ENCODE data around the gene FAM151A.

FAM151A gene

DNA sequence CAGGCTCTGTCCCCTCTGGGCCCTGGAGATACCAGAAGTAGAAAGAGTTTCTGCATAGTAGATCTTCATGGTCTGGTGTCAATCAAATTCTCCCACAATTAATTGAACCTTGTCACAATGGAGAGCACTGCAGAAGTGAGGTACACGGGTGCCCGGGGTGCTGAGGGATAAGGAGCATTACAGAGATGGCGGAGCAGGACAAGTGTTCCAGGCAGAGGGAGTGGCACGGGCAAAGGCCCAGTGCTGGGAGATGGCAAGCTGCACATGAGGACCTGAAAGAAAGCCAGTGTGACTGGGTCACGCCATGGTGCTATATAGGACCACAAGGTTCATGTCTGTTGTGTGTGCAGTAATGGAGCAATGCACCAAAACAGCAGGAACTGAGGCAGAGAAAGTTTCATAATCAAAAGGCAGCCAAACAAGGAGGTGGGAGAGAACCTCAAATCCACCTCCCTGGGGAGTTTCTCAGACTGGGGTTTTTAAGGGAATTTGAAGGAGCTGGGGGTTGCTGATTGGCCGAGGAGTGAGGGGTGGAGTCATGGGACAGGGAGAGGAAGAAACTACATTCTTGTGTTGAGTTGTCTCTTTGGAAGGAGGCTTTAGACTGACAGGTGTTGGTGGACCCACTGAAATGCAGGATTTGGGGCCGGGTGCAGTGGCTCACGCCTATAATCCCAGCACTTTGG lies 47.6 kb downstream of the FAM151A start:
- TF ChIP-seq, protein P1, sequence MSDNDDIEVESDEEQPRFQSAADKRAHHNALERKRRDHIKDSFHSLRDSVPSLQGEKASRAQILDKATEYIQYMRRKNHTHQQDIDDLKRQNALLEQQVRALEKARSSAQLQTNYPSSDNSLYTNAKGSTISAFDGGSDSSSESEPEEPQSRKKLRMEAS (IDR thresholded peaks at IDR 0.05; ENCODE audit: low read depth, low read length) = no peak
- TF ChIP-seq MYC (IDR thresholded peaks at IDR 0.05; ENCODE audit: low read depth, low read length) (no peak), POLR2A (IDR thresholded peaks at IDR 0.05; ENCODE audit: extremely low read depth, insufficient read length) (no peak), CTCF (IDR thresholded peaks at IDR 0.05; ENCODE audit: low read depth, low read length) (no peak)
- H3K4me3 ChIP-seq (ENCODE audit: low read depth, low read length) = no peak overlapping the region
- DNase-seq (ENCODE audit: low read depth) = peak; percentile 41

DNA sequence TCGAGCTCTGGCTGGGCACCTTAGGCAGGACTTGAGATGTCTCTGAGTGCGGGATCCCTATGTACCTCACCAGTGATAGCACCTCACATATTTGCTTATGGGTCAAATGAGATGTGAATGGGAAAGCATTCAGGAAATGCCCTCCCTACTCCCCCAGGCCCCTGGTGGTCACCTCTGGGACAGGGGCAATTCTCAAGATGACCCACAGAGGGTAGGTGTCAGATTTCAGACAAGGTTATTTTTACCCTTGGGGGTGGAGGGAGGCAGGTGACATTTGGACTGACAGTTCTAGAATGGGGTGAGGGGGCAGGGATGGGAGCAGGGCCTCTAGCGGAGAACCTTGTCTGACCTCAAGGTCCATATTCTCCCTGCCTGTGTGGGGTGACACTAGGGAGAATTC lies 48.2 kb downstream of the FAM151A start:
- H3K4me3 ChIP-seq (ENCODE audit: low read depth, low read length) = no peak overlapping the region
- DNase-seq (ENCODE audit: low read depth) = no peak
- TF ChIP-seq, protein P1 (IDR thresholded peaks at IDR 0.05; ENCODE audit: low read depth, low read length) = no peak
- no peak for TF ChIP-seq CTCF (IDR thresholded peaks at IDR 0.05; ENCODE audit: low read depth, low read length)

GRCh38 chr1:54574158-54574778 lies 49.1 kb downstream of the FAM151A start:
- TF ChIP-seq CTCF (IDR thresholded peaks at IDR 0.05; ENCODE audit: low read depth, low read length) (no peak), MYC (IDR thresholded peaks at IDR 0.05; ENCODE audit: low read depth, low read length) (no peak), POLR2A (IDR thresholded peaks at IDR 0.05; ENCODE audit: extremely low read depth, insufficient read length) (no peak)
- TF ChIP-seq, protein P1 (IDR thresholded peaks at IDR 0.05; ENCODE audit: low read depth, low read length) = no peak
- no peak for DNase-seq (ENCODE audit: low read depth)
- no peak overlapping the region for H3K4me3 ChIP-seq (ENCODE audit: low read depth, low read length)

DNA sequence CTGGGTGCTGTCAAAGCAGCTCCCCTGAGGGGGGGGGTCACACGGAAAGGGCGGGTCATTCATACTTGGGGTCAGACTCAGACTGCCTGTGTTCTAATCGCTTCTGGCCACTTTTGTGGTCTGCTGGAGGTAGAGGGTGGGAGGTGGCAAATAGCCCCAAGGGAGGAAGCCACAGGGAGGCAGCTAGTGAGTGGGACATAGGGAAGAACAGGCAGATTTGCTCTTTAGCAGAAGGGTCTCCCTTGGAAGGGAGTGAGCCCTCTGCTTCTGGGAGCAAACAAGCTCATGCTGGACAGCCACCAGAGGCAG lies 50.8 kb downstream of the FAM151A start:
- peak; percentile 80 for DNase-seq (ENCODE audit: low read depth)
- TF ChIP-seq MYC (IDR thresholded peaks at IDR 0.05; ENCODE audit: low read depth, low read length) (no peak), POLR2A (IDR thresholded peaks at IDR 0.05; ENCODE audit: extremely low read depth, insufficient read length) (no peak), CTCF (IDR thresholded peaks at IDR 0.05; ENCODE audit: low read depth, low read length) (no peak)
- TF ChIP-seq, protein P1 (IDR thresholded peaks at IDR 0.05; ENCODE audit: low read depth, low read length) = no peak
- peak overlapping the region; percentile 16 for H3K4me3 ChIP-seq (ENCODE audit: low read depth, low read length)

GRCh38 chr1:54571803-54572541 lies 51.4 kb downstream of the FAM151A start:
- TF ChIP-seq CTCF (IDR thresholded peaks at IDR 0.05; ENCODE audit: low read depth, low read length) = no peak
- TF ChIP-seq, protein P1 (IDR thresholded peaks at IDR 0.05; ENCODE audit: low read depth, low read length) = peak; percentile 44; the same call in 1 of the 2 replicates
- TF ChIP-seq MYC (IDR thresholded peaks at IDR 0.05; ENCODE audit: low read depth, low read length) = no peak
- TF ChIP-seq POLR2A (IDR thresholded peaks at IDR 0.05; ENCODE audit: extremely low read depth, insufficient read length) = no peak
- H3K4me3 ChIP-seq (ENCODE audit: low read depth, low read length) = peak overlapping the region; percentile 21
- DNase-seq (ENCODE audit: low read depth) = peak; percentile 92
